ENCODE data around the gene EIF4EBP3. TPM values are rescaled to one million over a fixed set of nuclear protein-coding genes. Genes with fewer than 3 reads are reported as not detected.

Gene EIF4EBP3
- total and polyA plus RNA-seq, 9 of the 15 experiments (the other 6 are each of a cell fraction or from before 2014, with no cell fraction given), result 1.3 to 7.5 (median 3.8) TPM

DNA sequence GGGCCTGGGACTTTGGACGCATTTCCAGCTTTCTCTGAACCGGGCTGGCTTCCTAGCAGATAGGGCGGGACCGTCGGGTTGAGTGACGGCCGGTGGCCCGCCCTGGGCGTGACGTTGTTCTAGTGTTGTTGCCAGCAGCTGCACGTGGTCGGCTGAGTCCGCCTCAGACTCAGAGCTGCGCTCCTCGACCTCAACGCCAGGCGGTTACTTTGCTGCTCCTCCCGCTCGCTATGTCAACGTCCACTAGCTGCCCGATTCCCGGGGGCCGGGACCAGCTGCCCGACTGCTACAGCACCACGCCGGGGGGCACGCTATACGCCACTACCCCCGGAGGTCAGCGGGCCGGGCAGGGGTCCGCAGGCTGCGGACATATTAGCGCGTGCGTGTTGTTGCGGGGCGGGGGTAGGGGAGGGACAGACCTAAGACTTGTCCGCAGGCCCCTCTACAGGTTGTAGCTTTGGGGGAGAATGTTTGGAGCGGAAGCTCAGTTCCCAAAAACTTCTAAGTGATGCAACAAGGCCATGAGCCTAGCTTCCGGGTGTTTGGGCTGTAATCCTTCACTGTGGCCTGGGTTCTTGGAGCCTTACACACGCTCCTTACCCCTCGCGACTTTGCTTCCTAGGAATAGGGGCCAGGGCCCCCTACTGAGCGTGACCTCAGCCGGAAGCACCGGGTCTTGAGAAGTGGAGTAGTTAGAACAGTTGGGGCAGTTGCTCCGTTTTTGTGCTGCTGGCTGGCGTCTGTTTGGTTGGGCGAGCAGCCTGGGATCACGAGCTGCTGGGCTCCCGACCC lies at the start of gene EIF4EBP3 (continued):
- TF ChIP-seq, protein P1, sequence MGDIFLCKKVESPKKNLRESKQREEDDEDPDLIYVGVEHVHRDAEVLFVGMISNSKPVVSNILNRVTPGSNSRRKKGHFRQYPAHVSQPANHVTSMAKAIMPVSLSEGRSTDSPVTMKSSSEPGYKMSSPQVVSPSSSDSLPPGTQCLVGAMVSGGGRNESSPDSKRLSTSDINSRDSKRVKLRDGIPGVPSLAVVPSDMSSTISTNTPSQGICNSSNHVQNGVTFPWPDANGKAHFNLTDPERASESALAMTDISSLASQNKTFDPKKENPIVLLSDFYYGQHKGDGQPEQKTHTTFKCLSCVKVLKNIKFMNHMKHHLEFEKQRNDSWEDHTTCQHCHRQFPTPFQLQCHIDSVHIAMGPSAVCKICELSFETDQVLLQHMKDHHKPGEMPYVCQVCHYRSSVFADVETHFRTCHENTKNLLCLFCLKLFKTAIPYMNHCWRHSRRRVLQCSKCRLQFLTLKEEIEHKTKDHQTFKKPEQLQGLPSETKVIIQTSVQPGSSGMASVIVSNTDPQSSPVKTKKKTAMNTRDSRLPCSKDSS (IDR thresholded peaks at IDR 0.05; ENCODE audit: low read depth, partially characterized antibody), result no peak
- TF ChIP-seq, protein P2, sequence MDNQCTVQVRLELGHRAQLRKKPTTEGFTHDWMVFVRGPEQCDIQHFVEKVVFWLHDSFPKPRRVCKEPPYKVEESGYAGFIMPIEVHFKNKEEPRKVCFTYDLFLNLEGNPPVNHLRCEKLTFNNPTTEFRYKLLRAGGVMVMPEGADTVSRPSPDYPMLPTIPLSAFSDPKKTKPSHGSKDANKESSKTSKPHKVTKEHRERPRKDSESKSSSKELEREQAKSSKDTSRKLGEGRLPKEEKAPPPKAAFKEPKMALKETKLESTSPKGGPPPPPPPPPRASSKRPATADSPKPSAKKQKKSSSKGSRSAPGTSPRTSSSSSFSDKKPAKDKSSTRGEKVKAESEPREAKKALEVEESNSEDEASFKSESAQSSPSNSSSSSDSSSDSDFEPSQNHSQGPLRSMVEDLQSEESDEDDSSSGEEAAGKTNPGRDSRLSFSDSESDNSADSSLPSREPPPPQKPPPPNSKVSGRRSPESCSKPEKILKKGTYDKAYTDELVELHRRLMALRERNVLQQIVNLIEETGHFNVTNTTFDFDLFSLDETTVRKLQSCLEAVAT (IDR thresholded peaks at IDR 0.05), result no peak
- TF ChIP-seq HMGN3 (IDR thresholded peaks at IDR 0.05; ENCODE audit: borderline replicate concordance, extremely low read depth, insufficient read length, low read depth, low read length) (peak; percentile 57), BRD9 (IDR thresholded peaks at IDR 0.05; ENCODE audit: low read depth, partially characterized antibody) (no peak), GATAD2B (IDR thresholded peaks at IDR 0.05; ENCODE audit: borderline replicate concordance) (no peak), NFIX (CRISPR knock-in tag; IDR thresholded peaks at IDR 0.05; ENCODE audit: low read depth) (no peak), ZNF766 (CRISPR knock-in tag; conservative IDR thresholded peaks at IDR 0.05) (no peak), ZNF146 (CRISPR knock-in tag; IDR thresholded peaks at IDR 0.05; ENCODE audit: unreplicated experiment) (no peak), PRPF4 (IDR thresholded peaks at IDR 0.05; ENCODE audit: insufficient read depth, low read depth, low read length, poor library complexity, severe bottlenecking) (no peak), CBX2 (IDR thresholded peaks at IDR 0.05; ENCODE audit: insufficient read depth, low read length, poor library complexity, severe bottlenecking) (no peak), GABPB1 (CRISPR knock-in tag; IDR thresholded peaks at IDR 0.05) (peak; percentile 69; the same call in 1 of the 2 replicates), MXI1 (IDR thresholded peaks at IDR 0.05; ENCODE audit: low read depth, low read length) (peak; percentile 83), BRCA1 (IDR thresholded peaks at IDR 0.05) (no peak), BRCA1 (CRISPR knock-in tag; IDR thresholded peaks at IDR 0.05) (no peak), SNIP1 (IDR thresholded peaks at IDR 0.05; ENCODE audit: low read depth) (no peak), ZNF561 (CRISPR knock-in tag; conservative IDR thresholded peaks at IDR 0.05) (no peak), SMAD4 (CRISPR knock-in tag; conservative IDR thresholded peaks at IDR 0.05) (no peak; the same call in 1 of the 2 replicates), NCOA2 (IDR thresholded peaks at IDR 0.05; ENCODE audit: partially characterized antibody in 2 of 2) (no peak)
- TF ChIP-seq, protein P3, sequence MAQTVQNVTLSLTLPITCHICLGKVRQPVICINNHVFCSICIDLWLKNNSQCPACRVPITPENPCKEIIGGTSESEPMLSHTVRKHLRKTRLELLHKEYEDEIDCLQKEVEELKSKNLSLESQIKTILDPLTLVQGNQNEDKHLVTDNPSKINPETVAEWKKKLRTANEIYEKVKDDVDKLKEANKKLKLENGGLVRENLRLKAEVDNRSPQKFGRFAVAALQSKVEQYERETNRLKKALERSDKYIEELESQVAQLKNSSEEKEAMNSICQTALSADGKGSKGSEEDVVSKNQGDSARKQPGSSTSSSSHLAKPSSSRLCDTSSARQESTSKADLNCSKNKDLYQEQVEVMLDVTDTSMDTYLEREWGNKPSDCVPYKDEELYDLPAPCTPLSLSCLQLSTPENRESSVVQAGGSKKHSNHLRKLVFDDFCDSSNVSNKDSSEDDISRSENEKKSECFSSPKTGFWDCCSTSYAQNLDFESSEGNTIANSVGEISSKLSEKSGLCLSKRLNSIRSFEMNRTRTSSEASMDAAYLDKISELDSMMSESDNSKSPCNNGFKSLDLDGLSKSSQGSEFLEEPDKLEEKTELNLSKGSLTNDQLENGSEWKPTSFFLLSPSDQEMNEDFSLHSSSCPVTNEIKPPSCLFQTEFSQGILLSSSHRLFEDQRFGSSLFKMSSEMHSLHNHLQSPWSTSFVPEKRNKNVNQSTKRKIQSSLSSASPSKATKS (CRISPR knock-in tag; IDR thresholded peaks at IDR 0.05), result no peak
- TF ChIP-seq, protein P4, sequence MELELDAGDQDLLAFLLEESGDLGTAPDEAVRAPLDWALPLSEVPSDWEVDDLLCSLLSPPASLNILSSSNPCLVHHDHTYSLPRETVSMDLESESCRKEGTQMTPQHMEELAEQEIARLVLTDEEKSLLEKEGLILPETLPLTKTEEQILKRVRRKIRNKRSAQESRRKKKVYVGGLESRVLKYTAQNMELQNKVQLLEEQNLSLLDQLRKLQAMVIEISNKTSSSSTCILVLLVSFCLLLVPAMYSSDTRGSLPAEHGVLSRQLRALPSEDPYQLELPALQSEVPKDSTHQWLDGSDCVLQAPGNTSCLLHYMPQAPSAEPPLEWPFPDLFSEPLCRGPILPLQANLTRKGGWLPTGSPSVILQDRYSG (tag; conservative IDR thresholded peaks at IDR 0.05; ENCODE audit: low read depth), result 0 out of 2 replicates have a peak, but pooled peaks have one; percentile 30
